ENCODE data around the gene GNG8. TPM values are rescaled to one million over a fixed set of nuclear protein-coding genes. Genes with fewer than 3 reads are reported as not detected.

The GNG8 gene
- total and polyA plus RNA-seq, 2 experiments from 2014 or later, result 5.9 TPM; not detected in 1

DNA sequence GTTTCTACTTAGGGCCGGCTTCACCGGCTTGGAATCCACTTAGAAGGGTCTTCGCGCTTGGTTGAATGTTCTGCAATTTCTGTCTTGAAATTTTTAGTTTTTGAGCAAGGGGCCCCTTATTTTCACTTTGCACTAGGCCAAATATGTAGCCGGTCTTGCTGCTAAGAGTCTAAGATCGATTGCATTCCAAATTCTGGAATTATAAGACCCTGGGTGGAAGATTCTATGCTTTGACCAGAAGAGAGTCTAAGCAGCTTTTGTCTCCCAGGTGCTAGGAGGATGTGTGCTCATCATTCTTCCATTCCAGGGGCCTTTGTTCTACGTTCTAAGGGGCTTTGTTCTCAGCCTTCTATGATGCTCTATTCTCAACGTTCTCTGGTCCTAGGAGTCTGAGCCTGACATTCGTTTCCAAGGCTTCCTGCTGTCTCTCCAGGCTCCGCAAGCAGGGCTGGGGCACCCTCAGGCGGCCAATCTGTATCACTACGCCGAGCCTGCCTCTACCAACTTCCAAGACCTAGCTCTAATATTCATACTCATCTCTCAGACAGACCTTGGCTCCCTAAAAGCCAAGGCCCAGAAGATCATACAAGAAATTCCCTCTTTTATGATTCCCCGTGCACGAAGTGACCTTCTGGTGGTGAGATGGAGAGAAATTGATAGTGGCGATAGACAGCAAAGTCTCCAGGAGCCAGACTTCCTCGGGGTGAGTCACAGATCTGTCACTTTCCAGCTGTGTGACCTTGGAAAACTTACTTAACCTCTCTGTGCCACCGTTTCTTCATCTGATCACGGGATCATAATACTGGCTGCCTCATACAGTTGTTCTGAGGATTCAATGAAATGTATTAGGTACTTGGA, 26.0 kb upstream of the GNG8 start:
- Histone ChIP-seq H2AFZ (no peak overlapping the region), H3K79me2 (replicated peaks; ENCODE audit: insufficient read depth) (no peaks in the 10 kb centered on the region), H3K27ac (ENCODE audit: low read depth) (no peak overlapping the region), H3K9me2 (ENCODE audit: insufficient read depth) (no peaks in the 10 kb centered on the region), H3F3A (replicated peaks; ENCODE audit: low read depth) (peaks cover 11% of the 10 kb centered on the region), H3K4me3 (peak overlapping the region; percentile 42), H3K36me3 (ENCODE audit: insufficient read depth) (no peaks in the 10 kb centered on the region), H3K4me1 (ENCODE audit: insufficient read depth) (peaks cover 19% of the 10 kb centered on the region), H3K27me3 (ENCODE audit: insufficient read depth) (peaks cover 30% of the 10 kb centered on the region), H4K20me1 (replicated peaks; ENCODE audit: insufficient read depth) (no peaks in the 10 kb centered on the region), H3K4me2 (peak overlapping the region; percentile 74)
- H3K27ac Mint-ChIP-seq, result peak overlapping the region; percentile 92
- H3K4me3 Mint-ChIP-seq, result peak overlapping the region; percentile 76
- ATAC-seq, result peak; percentile 61
- DNase-seq (ENCODE audit: low spot score), result peak; percentile 95
- peaks cover 21% of the 10 kb centered on the region for H3K4me1 Mint-ChIP-seq
- H3K9me3 Mint-ChIP-seq, result no peaks in the 10 kb centered on the region; the same call in 1 of the 3 replicates
- H3K27me3 Mint-ChIP-seq (ENCODE audit: insufficient read depth, low read depth, poor library complexity), result peaks cover 26% of the 10 kb centered on the region
- TF ChIP-seq, protein P1, sequence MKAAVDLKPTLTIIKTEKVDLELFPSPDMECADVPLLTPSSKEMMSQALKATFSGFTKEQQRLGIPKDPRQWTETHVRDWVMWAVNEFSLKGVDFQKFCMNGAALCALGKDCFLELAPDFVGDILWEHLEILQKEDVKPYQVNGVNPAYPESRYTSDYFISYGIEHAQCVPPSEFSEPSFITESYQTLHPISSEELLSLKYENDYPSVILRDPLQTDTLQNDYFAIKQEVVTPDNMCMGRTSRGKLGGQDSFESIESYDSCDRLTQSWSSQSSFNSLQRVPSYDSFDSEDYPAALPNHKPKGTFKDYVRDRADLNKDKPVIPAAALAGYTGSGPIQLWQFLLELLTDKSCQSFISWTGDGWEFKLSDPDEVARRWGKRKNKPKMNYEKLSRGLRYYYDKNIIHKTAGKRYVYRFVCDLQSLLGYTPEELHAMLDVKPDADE (IDR thresholded peaks at IDR 0.05), result no peak
- no peak for TF ChIP-seq STAT1 (IDR thresholded peaks at IDR 0.05; ENCODE audit: unreplicated experiment)
- TF ChIP-seq, protein P2, sequence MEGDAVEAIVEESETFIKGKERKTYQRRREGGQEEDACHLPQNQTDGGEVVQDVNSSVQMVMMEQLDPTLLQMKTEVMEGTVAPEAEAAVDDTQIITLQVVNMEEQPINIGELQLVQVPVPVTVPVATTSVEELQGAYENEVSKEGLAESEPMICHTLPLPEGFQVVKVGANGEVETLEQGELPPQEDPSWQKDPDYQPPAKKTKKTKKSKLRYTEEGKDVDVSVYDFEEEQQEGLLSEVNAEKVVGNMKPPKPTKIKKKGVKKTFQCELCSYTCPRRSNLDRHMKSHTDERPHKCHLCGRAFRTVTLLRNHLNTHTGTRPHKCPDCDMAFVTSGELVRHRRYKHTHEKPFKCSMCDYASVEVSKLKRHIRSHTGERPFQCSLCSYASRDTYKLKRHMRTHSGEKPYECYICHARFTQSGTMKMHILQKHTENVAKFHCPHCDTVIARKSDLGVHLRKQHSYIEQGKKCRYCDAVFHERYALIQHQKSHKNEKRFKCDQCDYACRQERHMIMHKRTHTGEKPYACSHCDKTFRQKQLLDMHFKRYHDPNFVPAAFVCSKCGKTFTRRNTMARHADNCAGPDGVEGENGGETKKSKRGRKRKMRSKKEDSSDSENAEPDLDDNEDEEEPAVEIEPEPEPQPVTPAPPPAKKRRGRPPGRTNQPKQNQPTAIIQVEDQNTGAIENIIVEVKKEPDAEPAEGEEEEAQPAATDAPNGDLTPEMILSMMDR (conservative IDR thresholded peaks at IDR 0.05; ENCODE audit: low read depth in 2 of 2), result peak; percentile 98 to 99
- no peak for TF ChIP-seq NANOG (IDR thresholded peaks at IDR 0.05; ENCODE audit: borderline replicate concordance)
- no peak for TF ChIP-seq POLR2AphosphoS5 (IDR thresholded peaks at IDR 0.05; ENCODE audit: low read depth)
- no peaks in the 10 kb centered on the region; the same call in 2 of the 3 replicates for H3K36me3 Mint-ChIP-seq (ENCODE audit: low read depth)

DNA sequence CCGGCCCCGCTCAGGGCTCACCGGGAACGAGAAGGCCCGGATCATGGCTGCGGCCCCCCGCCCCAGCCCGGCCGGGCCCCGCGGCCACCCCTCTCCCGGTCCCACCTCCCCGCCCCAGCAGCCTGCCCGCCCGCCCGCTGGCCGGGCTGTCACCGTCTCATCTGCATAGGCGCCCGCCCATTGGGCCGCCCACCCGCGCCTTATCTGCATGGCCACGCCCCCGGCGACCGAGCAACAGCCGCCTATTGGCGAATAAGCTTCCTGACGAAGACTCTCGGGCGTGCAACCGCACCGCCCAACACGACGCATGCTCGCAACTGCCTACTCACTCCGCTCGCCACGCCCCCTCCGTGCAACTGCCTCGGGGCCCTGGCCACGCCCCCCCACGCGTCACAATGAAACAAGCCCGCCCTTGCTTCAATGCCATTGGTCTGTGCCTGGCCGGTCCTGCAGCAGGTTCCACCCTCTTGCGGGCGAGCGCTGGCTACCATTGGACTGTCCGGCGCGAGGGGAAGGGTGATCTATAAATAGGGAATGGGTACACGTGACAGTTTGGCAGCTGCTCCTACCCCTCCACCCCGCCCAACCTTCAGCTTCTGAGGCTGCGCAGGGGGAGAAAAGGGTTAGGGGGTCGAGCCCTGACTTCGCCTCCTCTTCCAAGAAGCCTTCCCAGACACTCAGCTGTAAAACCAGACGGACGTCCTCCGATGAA, 25.2 kb upstream of the GNG8 start, which contains the start of gene DACT3:
Gene DACT3, minus strand, starts transcription at position 163 of the 712 bp plus-strand sequence. Its CDS starts 118 bp downstream, at position 45.
- Histone ChIP-seq H3K4me2 (peak within 1 kb of the TSS; percentile 96), H3K9me2 (ENCODE audit: insufficient read depth) (no peaks in the 10 kb centered on the region), H3K27ac (ENCODE audit: low read depth) (no peak within 1 kb of the TSS), H3K4me1 (ENCODE audit: insufficient read depth) (peaks cover 19% of the 10 kb centered on the region), H3F3A (replicated peaks; ENCODE audit: low read depth) (peaks cover 11% of the 10 kb centered on the region), H2AFZ (0 out of 2 replicates have a peak within 1 kb of the TSS, but pooled peaks have one; percentile 90), H3K27me3 (ENCODE audit: insufficient read depth) (peaks cover 30% of the 10 kb centered on the region), H3K36me3 (ENCODE audit: insufficient read depth) (no peaks in the 10 kb centered on the region), H4K20me1 (replicated peaks; ENCODE audit: insufficient read depth) (no peaks in the 10 kb centered on the region), H3K4me3 (peak within 1 kb of the TSS; percentile 82), H3K79me2 (replicated peaks; ENCODE audit: insufficient read depth) (no peaks in the 10 kb centered on the region)
- Mint-ChIP-seq H3K4me3 (peak within 1 kb of the TSS; percentile 76), H3K27ac (peak within 1 kb of the TSS; percentile 92), H3K9me3 (no peaks in the 10 kb centered on the region; the same call in 1 of the 3 replicates), H3K36me3 (ENCODE audit: low read depth) (no peaks in the 10 kb centered on the region; the same call in 2 of the 3 replicates), H3K27me3 (ENCODE audit: insufficient read depth, low read depth, poor library complexity) (peaks cover 26% of the 10 kb centered on the region), H3K4me1 (peaks cover 21% of the 10 kb centered on the region)
- TF ChIP-seq, protein P2 (conservative IDR thresholded peaks at IDR 0.05; ENCODE audit: low read depth in 2 of 2), result no peak
- TF ChIP-seq NANOG (IDR thresholded peaks at IDR 0.05; ENCODE audit: borderline replicate concordance), result no peak
- TF ChIP-seq, protein P1 (IDR thresholded peaks at IDR 0.05), result no peak
- no peak for TF ChIP-seq ZNF114 (CRISPR knock-in tag; IDR thresholded peaks at IDR 0.05)
- peak; percentile 86 for TF ChIP-seq CREB1 (CRISPR knock-in tag; IDR thresholded peaks at IDR 0.05; ENCODE audit: low read depth)
- ATAC-seq, result peak; percentile 87
- peak; percentile 100 for DNase-seq (ENCODE audit: low spot score)

Data from GM23338 (cell line).